BLaER1 treated with 17β-estradiol and CSF1 and Interleukin-3, amounts not matched to agents 10 nM and 100 nM (cell line): Measurements from ENCODE around the gene FHDC1.

Source experiments
- H3K27ac ChIP-seq, 11 experiments: shearing (Covaris generic); formaldehyde crosslinking; 2 replicates each; pipeline ENCODE4 v1.8.1; 2022
- H3K27me3 ChIP-seq, 11 experiments: shearing (Covaris generic); formaldehyde crosslinking; 2 replicates each; pipeline ENCODE4 v1.8.1; 2022
- H3K36me3 ChIP-seq, 11 experiments: shearing (Covaris generic); formaldehyde crosslinking; 2 replicates each; pipeline ENCODE4 v1.8.1; 2022
- H3K4me1 ChIP-seq, 10 experiments: shearing (Covaris generic); formaldehyde crosslinking; 2 replicates each; pipeline ENCODE4 v1.8.1; 2022
- H3K4me2 ChIP-seq, 11 experiments: shearing (Covaris generic); formaldehyde crosslinking; 2 replicates each; pipeline ENCODE4 v1.8.1; 2022
- H3K4me3 ChIP-seq, 10 experiments: shearing (Covaris generic); formaldehyde crosslinking; 2 replicates each; pipeline ENCODE4 v1.8.1; 2022
- H3K9ac ChIP-seq, 11 experiments: shearing (Covaris generic); formaldehyde crosslinking; 2 replicates each; pipeline ENCODE4 v1.8.1; 2022
- H3K9me3 ChIP-seq, 11 experiments: shearing (Covaris generic); formaldehyde crosslinking; replicated peaks in 1 of 11; 2 replicates each; pipeline ENCODE4 v1.8.1; 2022
- H4K20me1 ChIP-seq, 11 experiments: shearing (Covaris generic); formaldehyde crosslinking; 2 replicates each; pipeline ENCODE4 v1.8.1; 2022
- Cebpa-rat ChIP-seq, 11 experiments: shearing (Covaris generic); IDR thresholded peaks; 2 replicates each; pipeline ENCODE4 v1.8.1; 2022

FHDC1 gene

DNA sequence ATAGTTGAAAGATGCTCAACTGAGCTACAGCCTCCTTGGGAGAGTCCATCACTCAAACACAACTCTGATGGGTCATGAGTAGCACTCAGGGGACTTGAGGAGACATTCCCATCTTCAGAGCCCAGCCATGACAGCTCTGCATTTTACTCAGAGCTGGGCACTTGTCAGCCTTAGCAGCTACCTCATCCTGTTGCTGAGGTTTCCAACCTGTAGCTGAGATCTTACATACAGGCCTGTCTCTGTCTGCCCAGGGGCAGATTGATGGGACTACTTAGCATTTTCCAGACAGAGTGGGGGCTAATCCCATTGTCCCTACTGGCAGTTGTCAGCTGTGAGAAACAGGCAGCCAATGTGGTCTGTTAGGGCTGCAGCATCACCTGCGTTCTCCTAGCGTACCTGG is 3.5 kb downstream of the FHDC1 start:
- Histone ChIP-seq H3K4me2 (no peak overlapping the region), H3K27me3 (peaks cover 60 to 74% (median 64%) of the 10 kb centered on the region in 11 experiments), H3K9me3 (peaks cover 0 to 12% (median 5%) of the 10 kb centered on the region in 11 experiments; a peak in 8 of 22 replicates)

DNA sequence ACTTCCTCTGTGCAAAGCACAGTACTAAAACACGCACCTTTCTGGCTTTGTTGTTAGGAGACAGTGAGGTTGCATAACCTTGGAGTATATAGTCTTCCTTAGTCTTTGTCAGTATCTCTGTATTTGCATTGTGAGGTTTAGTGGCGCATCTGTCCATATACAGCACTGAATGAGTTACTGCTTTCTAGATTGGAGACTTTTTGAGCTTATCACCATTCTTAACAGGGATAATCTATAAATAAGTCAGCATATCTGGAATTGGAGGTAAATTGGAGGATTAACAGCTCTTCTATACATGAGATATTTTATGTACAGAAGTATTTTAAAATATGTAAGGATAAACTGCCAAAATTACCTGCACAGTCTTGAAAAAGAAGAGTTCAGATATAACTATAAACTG is 4.3 kb downstream of the FHDC1 start:
- Histone ChIP-seq H3K27me3 (peaks cover 51 to 66% (median 56%) of the 10 kb centered on the region in 11 experiments), H4K20me1 (peaks cover 0 to 37% (median 24%) of the 10 kb centered on the region in 11 experiments; a peak in 18 of 22 replicates), H3K9ac (no peak overlapping the region), H3K36me3 (no peaks in the 10 kb centered on the region), H3K9me3 (peaks cover 0 to 7% (median 0%) of the 10 kb centered on the region in 11 experiments; a peak in 1 of 22 replicates), H3K4me3 (no peak overlapping the region), H3K4me2 (no peak overlapping the region), H3K27ac (no peak overlapping the region), H3K4me1 (peaks cover 7 to 34% (median 29%) of the 10 kb centered on the region in 10 experiments)
- no peak for TF ChIP-seq Cebpa-rat (IDR thresholded peaks at IDR 0.05)

More for the DNA sequence above, 3.5 kb downstream of the FHDC1 start:
- H3K27ac ChIP-seq = no peak overlapping the region
- H4K20me1 ChIP-seq = peaks cover 0 to 44% (median 25%) of the 10 kb centered on the region in 11 experiments; a peak in 18 of 22 replicates
- H3K4me1 ChIP-seq = peaks cover 11 to 34% (median 30%) of the 10 kb centered on the region in 10 experiments
- no peak overlapping the region for H3K9ac ChIP-seq
- no peak overlapping the region for H3K4me3 ChIP-seq
- TF ChIP-seq Cebpa-rat (IDR thresholded peaks at IDR 0.05) = no peak
- no peaks in the 10 kb centered on the region for H3K36me3 ChIP-seq

DNA sequence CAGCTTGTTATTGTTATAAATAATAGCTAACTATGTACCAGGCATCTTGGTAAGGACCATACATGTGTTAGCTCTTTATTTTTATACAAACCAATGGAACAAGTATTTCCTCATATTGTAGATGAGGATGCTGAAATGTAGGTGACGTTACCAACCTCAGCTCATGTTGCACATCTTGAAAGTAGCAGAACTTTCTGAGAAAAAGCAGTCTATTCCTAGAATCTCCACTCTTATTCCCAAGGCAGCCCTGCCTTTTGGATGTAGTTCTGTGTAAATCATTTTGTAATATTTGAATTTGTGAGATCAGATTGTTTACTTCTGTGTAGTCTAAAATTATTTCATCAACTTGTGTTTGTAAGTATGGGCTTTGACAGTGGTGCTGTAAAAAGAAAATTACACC is 5.3 kb downstream of the FHDC1 start:
- no peak overlapping the region for H3K4me2 ChIP-seq
- no peak for TF ChIP-seq Cebpa-rat (IDR thresholded peaks at IDR 0.05)
- peaks cover 0 to 7% (median 0%) of the 10 kb centered on the region in 11 experiments; a peak in 1 of 22 replicates for H3K9me3 ChIP-seq
- H3K36me3 ChIP-seq = no peaks in the 10 kb centered on the region
- peaks cover 42 to 57% (median 46%) of the 10 kb centered on the region in 11 experiments for H3K27me3 ChIP-seq
- H3K4me3 ChIP-seq = no peak overlapping the region
- no peak overlapping the region for H3K9ac ChIP-seq
- no peak overlapping the region for H3K27ac ChIP-seq
- peaks cover 0 to 28% (median 14%) of the 10 kb centered on the region in 11 experiments; a peak in 17 of 22 replicates for H4K20me1 ChIP-seq
- H3K4me1 ChIP-seq = peaks cover 0 to 24% (median 19%) of the 10 kb centered on the region in 10 experiments; a peak in 17 of 20 replicates

DNA sequence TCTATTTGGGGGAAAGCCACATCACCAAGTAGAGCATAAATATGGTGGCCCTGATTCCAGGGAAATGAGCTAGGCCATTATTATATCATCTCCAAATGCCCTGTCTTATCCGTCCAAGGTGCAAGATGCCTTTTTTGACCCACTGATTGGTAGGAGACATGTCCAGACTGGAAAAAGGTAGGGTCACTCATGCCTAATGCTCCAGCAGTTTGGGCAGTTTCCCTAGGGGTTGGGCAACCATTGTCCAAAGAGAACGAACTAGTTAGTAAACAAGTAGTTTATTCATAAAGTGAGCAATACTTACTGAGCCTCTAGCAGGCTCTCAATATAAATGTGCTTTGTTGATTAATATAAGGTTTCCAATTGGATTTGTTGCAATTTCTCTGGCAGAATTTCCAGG is 6.2 kb downstream of the FHDC1 start:
- no peak for TF ChIP-seq Cebpa-rat (IDR thresholded peaks at IDR 0.05)
- H4K20me1 ChIP-seq = peaks cover 0 to 18% (median 5%) of the 10 kb centered on the region in 11 experiments; a peak in 9 of 22 replicates
- no peak overlapping the region for H3K27ac ChIP-seq
- no peaks in the 10 kb centered on the region for H3K36me3 ChIP-seq
- no peak overlapping the region for H3K4me3 ChIP-seq
- H3K4me2 ChIP-seq = no peak overlapping the region
- peaks cover 0 to 7% (median 0%) of the 10 kb centered on the region in 11 experiments; a peak in 1 of 22 replicates for H3K9me3 ChIP-seq
- H3K4me1 ChIP-seq = peaks cover 0 to 15% (median 10%) of the 10 kb centered on the region in 10 experiments; a peak in 14 of 20 replicates
- peaks cover 33 to 47% (median 37%) of the 10 kb centered on the region in 11 experiments for H3K27me3 ChIP-seq
- H3K9ac ChIP-seq = no peak overlapping the region

DNA sequence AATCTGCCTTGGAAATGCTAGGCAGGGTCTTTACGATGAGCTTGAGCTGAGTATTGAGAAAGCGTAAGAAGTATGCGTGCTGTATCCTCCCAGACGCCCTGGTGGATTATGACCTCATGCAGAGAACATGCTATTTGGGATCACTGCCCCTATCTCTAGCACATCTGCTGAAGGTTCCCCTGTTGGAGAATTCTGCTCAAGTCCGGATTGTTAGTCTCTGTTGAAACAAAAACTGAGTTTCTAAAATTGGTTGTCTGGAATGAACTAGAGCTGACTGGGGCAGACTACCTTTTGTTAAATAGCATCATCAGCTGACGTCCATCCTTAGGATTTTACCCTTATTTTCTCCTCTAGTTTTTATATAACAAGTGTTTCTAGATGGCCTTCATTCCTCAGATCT is 7.5 kb downstream of the FHDC1 start:
- Histone ChIP-seq H3K9ac (no peak overlapping the region), H3K27ac (no peak overlapping the region), H3K9me3 (peaks cover 0 to 5% (median 0%) of the 10 kb centered on the region in 11 experiments; a peak in 1 of 22 replicates), H3K27me3 (peaks cover 19 to 34% (median 24%) of the 10 kb centered on the region in 11 experiments), H3K4me2 (no peak overlapping the region), H4K20me1 (peaks cover 0 to 6% (median 0%) of the 10 kb centered on the region in 11 experiments; a peak in 2 of 22 replicates), H3K36me3 (no peaks in the 10 kb centered on the region), H3K4me3 (no peak overlapping the region), H3K4me1 (peaks cover 0 to 2% (median 0%) of the 10 kb centered on the region in 10 experiments; a peak in 2 of 20 replicates)
- TF ChIP-seq Cebpa-rat (IDR thresholded peaks at IDR 0.05) = no peak

DNA sequence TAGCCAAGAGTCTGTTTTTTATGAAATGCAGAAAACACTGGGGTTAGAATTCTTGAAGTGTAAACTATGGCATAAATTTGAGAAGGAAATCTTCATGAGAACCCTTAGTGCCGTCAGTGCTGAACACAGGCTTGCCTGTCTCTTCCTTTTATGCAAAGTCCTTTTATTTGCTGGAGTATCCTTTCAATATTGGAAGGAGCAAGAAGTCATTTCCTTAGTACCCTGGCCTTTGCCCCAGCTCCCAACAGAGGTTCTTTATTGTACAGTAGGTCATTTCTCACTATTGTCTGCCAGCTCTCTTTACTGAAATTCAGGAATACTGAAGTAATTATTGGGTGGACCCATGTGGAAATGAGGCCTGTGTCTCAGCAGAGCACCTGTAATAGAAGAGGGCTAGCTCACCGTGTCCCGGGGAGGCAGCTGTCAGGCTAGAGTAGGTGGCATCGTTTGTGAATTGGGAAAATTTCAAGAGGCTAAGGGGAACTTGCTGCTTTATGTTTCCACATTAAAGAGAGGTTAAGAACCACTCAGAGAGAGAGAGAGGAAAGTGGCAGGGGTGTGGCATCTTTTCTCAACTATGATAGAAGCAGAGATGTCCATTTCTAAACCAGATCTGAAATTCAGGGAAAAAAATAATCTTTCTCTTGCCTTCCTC is 8.7 kb downstream of the FHDC1 start:
- H3K36me3 ChIP-seq = no peaks in the 10 kb centered on the region
- H3K4me3 ChIP-seq = no peak overlapping the region
- H3K4me1 ChIP-seq = no peaks in the 10 kb centered on the region
- H3K9me3 ChIP-seq = no peaks in the 10 kb centered on the region
- peaks cover 8 to 23% (median 13%) of the 10 kb centered on the region in 11 experiments for H3K27me3 ChIP-seq
- H3K27ac ChIP-seq = no peak overlapping the region
- peaks cover 0 to 3% (median 0%) of the 10 kb centered on the region in 11 experiments; a peak in 1 of 22 replicates for H4K20me1 ChIP-seq
- H3K9ac ChIP-seq = no peak overlapping the region
- no peak overlapping the region for H3K4me2 ChIP-seq
- TF ChIP-seq Cebpa-rat (IDR thresholded peaks at IDR 0.05) = no peak

DNA sequence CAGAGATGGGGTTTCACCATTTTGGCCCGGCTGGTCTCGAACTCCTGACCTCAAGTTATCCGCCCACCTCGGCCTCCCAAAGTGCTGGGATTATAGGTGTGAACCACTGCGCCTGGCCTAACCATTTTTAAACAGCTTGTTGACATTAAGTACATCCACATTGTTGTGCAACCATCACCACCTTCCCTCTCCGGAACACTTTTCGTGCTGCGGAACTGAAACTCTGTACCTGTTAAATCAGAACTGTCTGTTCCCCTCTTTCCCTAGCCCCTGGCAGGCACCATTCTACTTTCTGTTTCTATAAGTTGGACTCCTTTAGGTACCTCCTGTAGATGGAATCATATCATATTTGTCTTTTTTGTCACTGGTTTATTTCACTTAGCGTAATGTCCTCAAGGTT is 9.5 kb downstream of the FHDC1 start:
- peaks cover 0 to 14% (median 5%) of the 10 kb centered on the region in 11 experiments; a peak in 10 of 22 replicates for H3K27me3 ChIP-seq
- 0 out of 22 replicates have a peak, but pooled peaks of 1 of the 11 experiments have one; percentile 16 for TF ChIP-seq Cebpa-rat (IDR thresholded peaks at IDR 0.05)
- no peaks in the 10 kb centered on the region for H3K36me3 ChIP-seq
- no peaks in the 10 kb centered on the region for H3K4me1 ChIP-seq
- H3K4me3 ChIP-seq = no peak overlapping the region
- no peak overlapping the region for H3K27ac ChIP-seq
- no peak overlapping the region for H3K9ac ChIP-seq
- H3K4me2 ChIP-seq = no peak overlapping the region
- H4K20me1 ChIP-seq = no peaks in the 10 kb centered on the region
- H3K9me3 ChIP-seq = no peaks in the 10 kb centered on the region

DNA sequence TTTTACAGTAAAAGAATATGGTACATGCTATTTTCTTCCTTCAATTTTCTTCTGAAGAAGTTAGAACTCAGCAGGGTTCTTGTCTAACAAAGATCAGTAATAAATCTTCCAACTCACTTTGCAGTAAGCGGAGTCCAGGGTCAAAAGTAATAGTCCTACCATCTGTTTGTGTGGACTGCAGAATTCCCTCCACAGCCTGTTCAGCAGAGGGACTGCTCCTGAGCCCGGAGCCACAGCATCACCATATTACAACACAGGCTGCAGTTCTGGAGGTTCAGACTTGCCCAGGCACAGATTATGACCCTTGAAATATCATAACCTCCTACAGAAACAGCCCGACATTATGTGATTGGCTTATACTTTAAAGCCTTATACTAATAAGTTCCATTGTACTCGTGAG is 10.3 kb downstream of the FHDC1 start:
- Histone ChIP-seq H3K4me3 (no peak overlapping the region), H3K4me2 (no peak overlapping the region), H3K4me1 (no peaks in the 10 kb centered on the region), H3K9me3 (no peaks in the 10 kb centered on the region), H4K20me1 (no peaks in the 10 kb centered on the region), H3K36me3 (no peaks in the 10 kb centered on the region), H3K27ac (no peak overlapping the region), H3K27me3 (peaks cover 0 to 9% (median under 1%) of the 10 kb centered on the region in 11 experiments; a peak in 5 of 22 replicates), H3K9ac (no peak overlapping the region)
- no peak for TF ChIP-seq Cebpa-rat (IDR thresholded peaks at IDR 0.05)

DNA sequence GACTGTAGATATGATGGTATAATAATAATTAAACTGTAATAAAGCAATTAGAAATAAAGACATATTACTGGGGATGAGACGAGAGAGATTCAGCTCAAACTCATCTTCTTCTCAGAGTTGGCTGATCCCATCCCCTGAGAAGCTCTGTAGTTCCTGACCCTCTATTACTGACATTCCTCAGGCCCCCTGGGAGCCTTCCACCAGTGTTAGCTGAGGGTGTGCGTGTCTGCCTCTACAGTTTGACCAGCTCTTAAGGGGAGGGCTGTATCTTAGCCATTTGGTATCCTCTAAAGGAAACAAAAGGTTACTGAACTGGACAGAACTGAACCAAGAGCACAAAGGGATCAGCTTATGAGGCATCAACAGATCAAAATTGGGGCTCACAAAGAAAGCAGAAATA is 11.2 kb downstream of the FHDC1 start:
- Histone ChIP-seq H3K27me3 (peaks cover 0 to under 1% (median 0%) of the 10 kb centered on the region in 11 experiments; a peak in 1 of 22 replicates), H3K4me2 (no peak overlapping the region), H3K4me3 (no peak overlapping the region), H3K4me1 (no peaks in the 10 kb centered on the region), H3K9me3 (no peaks in the 10 kb centered on the region), H3K36me3 (no peaks in the 10 kb centered on the region), H4K20me1 (no peaks in the 10 kb centered on the region), H3K27ac (no peak overlapping the region), H3K9ac (no peak overlapping the region)
- TF ChIP-seq Cebpa-rat (IDR thresholded peaks at IDR 0.05) = no peak
